HepG2 (cell line): Measurements from ENCODE around the gene CYP4F2. TPM values are rescaled to one million over a fixed set of nuclear protein-coding genes. Genes with fewer than 3 reads are reported as not detected.

Source experiments
- polyA plus RNA-seq, 8 experiments: library from polyadenylated mRNA; depleted of rRNA in 3 of 8; stranded (reverse) in 7 of 8; unstranded in 1 of 8; fragments of >200 nt; fragmentation: Illumina TruSeq in 4 of 8; extraction: Trizol in 4 of 8; gene quantifications; 2 replicates each; pipeline versions ENCODE4 v1.2.1 to v1.2.3, GENCODE V29; 2011 to 2016; ENCODE audit warnings: low read depth in 4 of 8, missing spikeins in 1 of 8, mixed read lengths in 1 of 8; ENCODE audit not compliant: insufficient read depth in 1 of 8
- small RNA-seq, 3 experiments: library from RNA; depleted of rRNA; stranded (forward); fragments of <200 nt; gene quantifications; one replicate each; pipeline ENCODE3, GENCODE V24; 2012; ENCODE audit warnings: low read depth in 2 of 3, low replicate concordance in 1 of 3; ENCODE audit not compliant: insufficient read length in 3 of 3, insufficient read depth in 2 of 3
- total RNA-seq, 5 experiments: library from RNA; depleted of rRNA; stranded (reverse); fragments of >200 nt; fragmentation: Illumina TruSeq; extraction: Trizol; gene quantifications; 2 replicates each; pipeline ENCODE4 v1.2.3, GENCODE V29; 2016; ENCODE audit warnings: low read depth in 1 of 5

Gene CYP4F2
- total and polyA plus RNA-seq, 2 of the 13 experiments (the other 11 are each of a cell fraction or from before 2014, with no cell fraction given): 3.7 to 3.9 TPM

Small RNAs within 50 kb of the gene (small RNA-seq; reads per million reads assigned to genes)
- 0 reads per million in 3 experiments for gene CYP4F36P

Other genes starting within 250 kb of the CYP4F2 start
- 7.2 and 30.8 TPM in 2 replicates for gene CYP4F12, start 225.0 kb downstream of the CYP4F2 start, total RNA-seq (2016; rRNA removed; fragmentation: Illumina TruSeq; extraction: Trizol)
- gene CYP4F12, start 225.0 kb downstream of the CYP4F2 start, polyA plus RNA-seq (2011; rRNA removed): 29.9 and 47.3 TPM in 2 replicates
- not detected in 2 replicates for gene OR10H2, start 170.1 kb downstream of the CYP4F2 start, total RNA-seq (2016; rRNA removed; fragmentation: Illumina TruSeq; extraction: Trizol)
- gene OR10H2, start 170.1 kb downstream of the CYP4F2 start, polyA plus RNA-seq (2011; rRNA removed): not detected in 2 replicates
- not detected in 2 replicates for gene OR10H3, start 160.1 kb downstream of the CYP4F2 start, total RNA-seq (2016; rRNA removed; fragmentation: Illumina TruSeq; extraction: Trizol)
- not detected in 2 replicates for gene OR10H3, start 160.1 kb downstream of the CYP4F2 start, polyA plus RNA-seq (2011; rRNA removed)
- gene OR10H5, start 110.4 kb downstream of the CYP4F2 start, total RNA-seq (2016; rRNA removed; fragmentation: Illumina TruSeq; extraction: Trizol): not detected in 2 replicates
- not detected in 2 replicates for gene OR10H5, start 110.4 kb downstream of the CYP4F2 start, polyA plus RNA-seq (2011; rRNA removed)
- gene OR10H1, start 82.4 kb downstream of the CYP4F2 start, total RNA-seq (2016; rRNA removed; fragmentation: Illumina TruSeq; extraction: Trizol): not detected in 2 replicates
- gene OR10H1, start 82.4 kb downstream of the CYP4F2 start, polyA plus RNA-seq (2011; rRNA removed): not detected in 2 replicates
- gene CYP4F11, start 36.5 kb upstream of the CYP4F2 start, total RNA-seq (2016; rRNA removed; fragmentation: Illumina TruSeq; extraction: Trizol): 4.7 and 8.4 TPM in 2 replicates
- 7.8 and 8.2 TPM in 2 replicates for gene CYP4F11, start 36.5 kb upstream of the CYP4F2 start, polyA plus RNA-seq (2011; rRNA removed)
- not detected in 2 replicates for gene OR10H4, start 50.9 kb upstream of the CYP4F2 start, total RNA-seq (2016; rRNA removed; fragmentation: Illumina TruSeq; extraction: Trizol)
- gene OR10H4, start 50.9 kb upstream of the CYP4F2 start, polyA plus RNA-seq (2011; rRNA removed): not detected in 2 replicates
- gene TPM4, start 178.4 kb upstream of the CYP4F2 start, total RNA-seq (2016; rRNA removed; fragmentation: Illumina TruSeq; extraction: Trizol): 180 and 226 TPM in 2 replicates
- gene TPM4, start 178.4 kb upstream of the CYP4F2 start, polyA plus RNA-seq (2011; rRNA removed): 142 and 188 TPM in 2 replicates
- gene RAB8A, start 213.8 kb upstream of the CYP4F2 start, total RNA-seq (2016; rRNA removed; fragmentation: Illumina TruSeq; extraction: Trizol): 44.8 and 45.0 TPM in 2 replicates
- 36.7 and 37.0 TPM in 2 replicates for gene RAB8A, start 213.8 kb upstream of the CYP4F2 start, polyA plus RNA-seq (2011; rRNA removed)
- 0.53 and 0.69 TPM in 2 replicates for gene HSH2D, start 245.6 kb upstream of the CYP4F2 start, total RNA-seq (2016; rRNA removed; fragmentation: Illumina TruSeq; extraction: Trizol)
- 3.2 and 6.3 TPM in 2 replicates for gene HSH2D, start 245.6 kb upstream of the CYP4F2 start, polyA plus RNA-seq (2011; rRNA removed)